Ascending aorta (tissue), 2 donors: Measurements from ENCODE around the gene PHF8. TPM values are rescaled to one million over a fixed set of nuclear protein-coding genes. Genes with fewer than 3 reads are reported as not detected.

Experiments used
- DNase-seq, 2 donors: peaks; one replicate each; pipeline ENCODE4 v3.0.0-alpha.2; 2019; ENCODE audit warnings: low spot score in 2 of 2
- H3K27ac ChIP-seq, 2 donors: fragments of 200-600 bp; sonication (generic); one replicate each; pipeline ENCODE4 v1.5.1; 2016 to 2017; ENCODE audit warnings: mild to moderate bottlenecking in 1 of 2
- H3K27me3 ChIP-seq: fragments of 200-600 bp; sonication (generic); one replicate; pipeline ENCODE4 v1.5.1; 2017
- H3K36me3 ChIP-seq, 2 donors: fragments of 200-600 bp; sonication (generic); one replicate each; pipeline ENCODE4 v1.5.1; 2016
- H3K4me1 ChIP-seq, 2 donors: fragments of 200-600 bp; sonication (generic); one replicate each; pipeline ENCODE4 v1.5.1; 2016 to 2017; ENCODE audit warnings: mild to moderate bottlenecking in 1 of 2
- H3K4me3 ChIP-seq, 2 donors: fragments of 200-600 bp; sonication (generic); one replicate each; pipeline ENCODE4 v1.5.1; 2016 to 2017; ENCODE audit warnings: mild to moderate bottlenecking in 1 of 2
- H3K9me3 ChIP-seq, 2 donors: fragments of 200-600 bp; sonication (generic); one replicate each; pipeline ENCODE4 v1.5.1; 2016
- CTCF ChIP-seq, 3 experiments: fragments of 200-600 bp in 2 of 3; fragments of 450-650 bp in 1 of 3; sonication (generic) in 2 of 3; IDR thresholded peaks; one replicate each; pipeline ENCODE4 v1.5.1; 2016 to 2019; ENCODE audit warnings: antibody characterized with exemption in 3 of 3, mild to moderate bottlenecking in 1 of 3, moderate library complexity in 1 of 3
- intact Hi-C: fragments of 100-400 bp; cut with DNase I; formaldehyde crosslinking; loops from one replicate; pipeline ENCODE4 v1.15.1; 2023
- total RNA-seq: library from RNA; depleted of rRNA; stranded (reverse); fragments of >200 nt; gene quantifications from one replicate; pipeline ENCODE4 v1.1.0, GENCODE V29; 2016

The PHF8 gene
- total RNA-seq, 1 donor from 2014 or later: 41.6 TPM

- peaks cover 2 to 6% of the 10 kb centered on the region in 2 donors for H3K36me3 ChIP-seq
- no peaks in the 10 kb centered on the region for H3K9me3 ChIP-seq
- TF ChIP-seq CTCF (IDR thresholded peaks at IDR 0.05): no peak
- no peaks in the 10 kb centered on the region for H3K4me1 ChIP-seq
- intact Hi-C loops: no loop called here
- DNase-seq: no peak
- H3K27ac ChIP-seq: no peak overlapping the region
- H3K4me3 ChIP-seq: no peak overlapping the region
- H3K27me3 ChIP-seq: no peaks in the 10 kb centered on the region
Measured at GRCh38 chrX:54087661-54088060, 43.4 kb upstream of the PHF8 start.

GRCh38 chrX:54085666-54086065, 41.4 kb upstream of the PHF8 start:
- intact Hi-C loops: no loop called here
- DNase-seq: no peak
- no peaks in the 10 kb centered on the region for H3K4me1 ChIP-seq
- no peak overlapping the region for H3K4me3 ChIP-seq
- no peaks in the 10 kb centered on the region for H3K27me3 ChIP-seq
- no peak for TF ChIP-seq CTCF (IDR thresholded peaks at IDR 0.05)
- no peaks in the 10 kb centered on the region for H3K9me3 ChIP-seq
- peaks cover 2 to 6% of the 10 kb centered on the region in 2 donors for H3K36me3 ChIP-seq
- no peak overlapping the region for H3K27ac ChIP-seq

GRCh38 chrX:54076903-54077302, 32.6 kb upstream of the PHF8 start:
- Histone ChIP-seq H3K36me3 (peaks cover 0 to 7% of the 10 kb centered on the region in 2 donors), H3K4me3 (no peak overlapping the region), H3K27ac (no peak overlapping the region), H3K9me3 (no peaks in the 10 kb centered on the region), H3K27me3 (no peaks in the 10 kb centered on the region), H3K4me1 (no peaks in the 10 kb centered on the region)
- intact Hi-C loops: no loop called here
- no peak for TF ChIP-seq CTCF (IDR thresholded peaks at IDR 0.05)
- DNase-seq: no peak

GRCh38 chrX:54074826-54075225, 30.6 kb upstream of the PHF8 start:
- H3K27ac ChIP-seq: no peak overlapping the region
- intact Hi-C loops: no loop called here
- H3K9me3 ChIP-seq: no peaks in the 10 kb centered on the region
- H3K4me1 ChIP-seq: no peaks in the 10 kb centered on the region
- no peak for TF ChIP-seq CTCF (IDR thresholded peaks at IDR 0.05)
- H3K36me3 ChIP-seq: peaks cover 0 to 4% of the 10 kb centered on the region in 2 donors
- H3K4me3 ChIP-seq: no peak overlapping the region
- no peak for DNase-seq
- no peaks in the 10 kb centered on the region for H3K27me3 ChIP-seq

- Histone ChIP-seq H3K36me3 (no peaks in the 10 kb centered on the region), H3K27ac (no peak overlapping the region), H3K27me3 (no peaks in the 10 kb centered on the region), H3K4me3 (no peak overlapping the region), H3K9me3 (no peaks in the 10 kb centered on the region), H3K4me1 (no peaks in the 10 kb centered on the region)
- DNase-seq: no peak
- no peak for TF ChIP-seq CTCF (IDR thresholded peaks at IDR 0.05)
- intact Hi-C loops: no loop called here
Measured at GRCh38 chrX:54067766-54068165, 23.5 kb upstream of the PHF8 start.

- H3K27ac ChIP-seq: no peak overlapping the region
- H3K9me3 ChIP-seq: no peaks in the 10 kb centered on the region
- intact Hi-C loops: no loop called here
Measured at GRCh38 chrX:54066841-54067240, 22.6 kb upstream of the PHF8 start.

More at GRCh38 chrX:54066841-54067240, 22.6 kb upstream of the PHF8 start:
- TF ChIP-seq CTCF (IDR thresholded peaks at IDR 0.05): no peak
- DNase-seq: no peak
- Histone ChIP-seq H3K4me3 (no peak overlapping the region), H3K36me3 (no peaks in the 10 kb centered on the region), H3K4me1 (no peaks in the 10 kb centered on the region), H3K27me3 (no peaks in the 10 kb centered on the region)
